IPS-20b (cell line): Measurements from ENCODE around the gene CD80.

Experiments used
- H3K27ac ChIP-seq: one replicate; pipeline ENCODE4 v1.5.1; 2013; ENCODE audit warnings: low read length
- H3K27me3 ChIP-seq: 2 replicates; pipeline ENCODE4 v1.6.1; 2013; ENCODE audit warnings: mild to moderate bottlenecking, low read length, inconsistent platforms; ENCODE audit not compliant: insufficient read depth
- H3K36me3 ChIP-seq: 2 replicates; pipeline ENCODE4 v1.6.1; 2013; ENCODE audit warnings: low read depth, mild to moderate bottlenecking, inconsistent platforms, low read length, moderate library complexity; ENCODE audit not compliant: insufficient read depth
- H3K4me1 ChIP-seq: 2 replicates; pipeline ENCODE4 v1.6.1; 2013; ENCODE audit warnings: mild to moderate bottlenecking, control low read depth, inconsistent platforms, low read length, moderate library complexity; ENCODE audit not compliant: insufficient read depth
- H3K4me3 ChIP-seq: 2 replicates; pipeline ENCODE4 v1.5.1; 2013; ENCODE audit warnings: mild to moderate bottlenecking, low read length, inconsistent platforms
- H3K9ac ChIP-seq: 2 replicates; pipeline ENCODE4 v1.6.1; 2013; ENCODE audit warnings: low read depth, mild to moderate bottlenecking, inconsistent platforms, low read length, moderate library complexity
- H3K9me3 ChIP-seq: 2 replicates; pipeline ENCODE4 v1.6.1; 2013; ENCODE audit warnings: mild to moderate bottlenecking, low read depth, low read length, inconsistent platforms; ENCODE audit not compliant: insufficient read depth

Gene CD80

GRCh38 chr3:119538772-119539171, 20.6 kb downstream of the CD80 start:
- H3K4me3 ChIP-seq: no peak overlapping the region
- no peaks in the 10 kb centered on the region for H3K27me3 ChIP-seq
- H3K4me1 ChIP-seq: no peaks in the 10 kb centered on the region
- no peak overlapping the region for H3K27ac ChIP-seq
- no peaks in the 10 kb centered on the region for H3K36me3 ChIP-seq
- no peaks in the 10 kb centered on the region for H3K9me3 ChIP-seq
- H3K9ac ChIP-seq: no peak overlapping the region

- Histone ChIP-seq H3K9ac (no peak overlapping the region), H3K27me3 (no peaks in the 10 kb centered on the region), H3K4me1 (no peaks in the 10 kb centered on the region), H3K36me3 (no peaks in the 10 kb centered on the region), H3K27ac (no peak overlapping the region), H3K9me3 (no peaks in the 10 kb centered on the region), H3K4me3 (no peak overlapping the region)
Observed at GRCh38 chr3:119536757-119537156, 22.7 kb downstream of the CD80 start.

GRCh38 chr3:119534296-119534695, 25.1 kb downstream of the CD80 start:
- no peak overlapping the region for H3K9ac ChIP-seq
- H3K4me1 ChIP-seq: no peaks in the 10 kb centered on the region
- no peaks in the 10 kb centered on the region for H3K27me3 ChIP-seq
- H3K27ac ChIP-seq: no peak overlapping the region
- H3K36me3 ChIP-seq: no peaks in the 10 kb centered on the region
- no peaks in the 10 kb centered on the region for H3K9me3 ChIP-seq
- no peak overlapping the region for H3K4me3 ChIP-seq

GRCh38 chr3:119531151-119531550, 28.3 kb downstream of the CD80 start:
- Histone ChIP-seq H3K4me1 (no peaks in the 10 kb centered on the region), H3K9me3 (no peaks in the 10 kb centered on the region), H3K4me3 (no peak overlapping the region), H3K27me3 (no peaks in the 10 kb centered on the region), H3K9ac (no peak overlapping the region), H3K27ac (no peak overlapping the region), H3K36me3 (no peaks in the 10 kb centered on the region)

- Histone ChIP-seq H3K4me3 (no peak overlapping the region), H3K27me3 (no peaks in the 10 kb centered on the region), H3K36me3 (no peaks in the 10 kb centered on the region), H3K9ac (no peak overlapping the region), H3K9me3 (no peaks in the 10 kb centered on the region), H3K4me1 (no peaks in the 10 kb centered on the region; the same call in 1 of the 2 replicates), H3K27ac (no peak overlapping the region)
Observed at GRCh38 chr3:119530456-119530855, 29.0 kb downstream of the CD80 start.

- H3K36me3 ChIP-seq: no peaks in the 10 kb centered on the region
- no peak overlapping the region for H3K4me3 ChIP-seq
- H3K4me1 ChIP-seq: peaks cover 2% of the 10 kb centered on the region; the same call in 1 of the 2 replicates
- no peak overlapping the region for H3K27ac ChIP-seq
- no peak overlapping the region for H3K9ac ChIP-seq
- no peaks in the 10 kb centered on the region for H3K9me3 ChIP-seq
- no peaks in the 10 kb centered on the region for H3K27me3 ChIP-seq
Observed at GRCh38 chr3:119529883-119530282, 29.5 kb downstream of the CD80 start.

GRCh38 chr3:119527714-119528113, 31.7 kb downstream of the CD80 start:
- H3K4me1 ChIP-seq: peaks cover 7% of the 10 kb centered on the region; the same call in 1 of the 2 replicates
- H3K9me3 ChIP-seq: no peaks in the 10 kb centered on the region
- no peak overlapping the region for H3K27ac ChIP-seq
- H3K27me3 ChIP-seq: no peaks in the 10 kb centered on the region
- no peak overlapping the region for H3K9ac ChIP-seq
- H3K36me3 ChIP-seq: peaks cover 17% of the 10 kb centered on the region
- H3K4me3 ChIP-seq: no peak overlapping the region

- H3K36me3 ChIP-seq: peaks cover 41% of the 10 kb centered on the region
- no peak overlapping the region for H3K9ac ChIP-seq
- peak overlapping the region; percentile 27 for H3K4me3 ChIP-seq
- peaks cover 4% of the 10 kb centered on the region; the same call in 1 of the 2 replicates for H3K9me3 ChIP-seq
- no peak overlapping the region for H3K27ac ChIP-seq
- no peaks in the 10 kb centered on the region for H3K27me3 ChIP-seq
- H3K4me1 ChIP-seq: peaks cover 7% of the 10 kb centered on the region; the same call in 1 of the 2 replicates
Observed at GRCh38 chr3:119524931-119525662, 34.3 kb downstream of the CD80 start.

GRCh38 chr3:119518026-119518425, 41.4 kb downstream of the CD80 start:
- Histone ChIP-seq H3K9ac (no peak overlapping the region), H3K36me3 (peaks cover 95% of the 10 kb centered on the region), H3K4me1 (no peaks in the 10 kb centered on the region), H3K27ac (no peak overlapping the region), H3K9me3 (peaks cover 4% of the 10 kb centered on the region; the same call in 1 of the 2 replicates), H3K4me3 (no peak overlapping the region), H3K27me3 (no peaks in the 10 kb centered on the region)

- H3K9me3 ChIP-seq: peaks cover 4% of the 10 kb centered on the region; the same call in 1 of the 2 replicates
- peaks cover 94% of the 10 kb centered on the region for H3K36me3 ChIP-seq
Observed at GRCh38 chr3:119517112-119517511, 42.3 kb downstream of the CD80 start.

GRCh38 chr3:119514637-119515036, 44.8 kb downstream of the CD80 start:
- H3K4me1 ChIP-seq: no peaks in the 10 kb centered on the region
- no peak overlapping the region for H3K27ac ChIP-seq
- no peak overlapping the region for H3K4me3 ChIP-seq
- peaks cover 85% of the 10 kb centered on the region for H3K36me3 ChIP-seq
- H3K9me3 ChIP-seq: no peaks in the 10 kb centered on the region
- no peaks in the 10 kb centered on the region for H3K27me3 ChIP-seq
- H3K9ac ChIP-seq: no peak overlapping the region

More at GRCh38 chr3:119517112-119517511, 42.3 kb downstream of the CD80 start:
- Histone ChIP-seq H3K4me1 (no peaks in the 10 kb centered on the region), H3K27ac (no peak overlapping the region), H3K4me3 (no peak overlapping the region), H3K9ac (no peak overlapping the region), H3K27me3 (no peaks in the 10 kb centered on the region)

GRCh38 chr3:119510690-119511089, 48.7 kb downstream of the CD80 start:
- peaks cover 84% of the 10 kb centered on the region for H3K36me3 ChIP-seq

More at GRCh38 chr3:119510690-119511089, 48.7 kb downstream of the CD80 start:
- no peaks in the 10 kb centered on the region for H3K4me1 ChIP-seq
- H3K27ac ChIP-seq: no peak overlapping the region
- no peak overlapping the region for H3K9ac ChIP-seq
- H3K27me3 ChIP-seq: no peaks in the 10 kb centered on the region
- H3K9me3 ChIP-seq: no peaks in the 10 kb centered on the region
- H3K4me3 ChIP-seq: no peak overlapping the region
